Stimulated activated CD4-positive, alpha-beta T cell treated with anti-CD3 and anti-CD28 coated beads, Interleukin-12 subunit alpha, Interleukin-12 subunit beta, amount 100 ng/mL, for 4 hours (primary cell): ENCODE results near the gene ZNF177.

Source experiments
- DNase-seq: peaks from one replicate; pipeline ENCODE4 v3.0.0-alpha.2; 2020

The ZNF177 gene

DNA sequence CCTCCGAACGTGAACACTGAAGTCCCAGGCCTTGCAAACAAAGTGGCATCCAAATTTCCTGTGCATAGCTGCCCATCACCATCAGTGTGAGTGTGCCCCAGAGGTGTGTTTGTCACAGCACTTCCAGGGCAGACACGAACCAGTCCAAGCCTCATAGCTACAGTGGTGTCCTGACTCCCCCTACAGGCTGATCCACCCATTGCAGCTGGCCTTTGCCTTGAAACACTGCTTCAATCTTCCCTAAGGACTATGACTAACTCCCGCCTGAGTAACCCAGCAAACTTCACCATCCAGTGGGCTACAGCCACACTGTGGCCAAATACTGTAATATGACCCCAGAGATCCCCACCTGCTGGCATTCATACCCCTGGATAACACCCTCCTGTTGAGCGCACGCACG lies 68.7 kb downstream of the ZNF177 start:
- peak; percentile 31 for DNase-seq
